K562 (cell line): Measurements from ENCODE around the gene HLA-DOA. TPM values are rescaled to one million over a fixed set of nuclear protein-coding genes. Genes with fewer than 3 reads are reported as not detected.

Source experiments
- ATAC-seq: fragments of 200-7000 bp; cut with Tn5 transposase; 3 replicates; pipeline ENCODE4 v1.9.1; 2020; ENCODE audit warnings: moderate library complexity
- BruUV-seq: library from RNA; stranded (reverse); fragments of 400-500 nt; replicated peaks from 2 replicates; lab custom pipeline; 2021; lab: Mats Ljungman, UMichigan
- CTCF ChIA-PET: fragments of 300-600 bp; formaldehyde crosslinking; extraction: SDS; loops from one replicate; lab custom pipeline; 2021; ENCODE audit warnings: low intra/inter-chr PET ratio; lab: Yijun Ruan, JAX
- POLR2A ChIA-PET: fragments of 300-600, 350-650 bp; sonication (Branson Sonifier 250); formaldehyde crosslinking; extraction: SDS; loops from one replicate; lab custom pipeline; 2021; ENCODE audit warnings: antibody characterized with exemption, inconsistent platforms; lab: Yijun Ruan, JAX
- DNase-seq, 4 experiments: peaks; one replicate each; pipeline versions ENCODE4 v3.0.0 to v3.0.0-alpha.2; 2011 to 2018; ENCODE audit warnings: low spot score in 3 of 4, mixed read lengths in 3 of 4; ENCODE audit errors: extremely low read depth in 1 of 4
- FAIRE-seq: peaks from 2 replicates; lab custom pipeline; 2011; peaks lifted over from hg19 to GRCh38; lab: Jason Lieb, UNC
- H2AFZ ChIP-seq: 2 replicates; pipeline ENCODE4 v1.6.0; 2011; ENCODE audit warnings: low read depth, low read length, control low read depth, inconsistent platforms
- H3K27ac ChIP-seq: fragments of 200-600 bp; 3 replicates; pipeline ENCODE4 v1.8.0; 2011; ENCODE audit warnings: low read depth, mild to moderate bottlenecking, control low read depth, inconsistent platforms, low read length, moderate library complexity, mixed read lengths; ENCODE audit errors: extremely low read depth
- H3K27me3 ChIP-seq, 2 experiments: fragments of 300-600 bp in 1 of 2; 2 replicates in 1 of 2; 3 replicates in 1 of 2; pipeline versions ENCODE4 v1.6.0 to v1.8.0; 2011; ENCODE audit warnings: inconsistent platforms in 2 of 2, low read length in 2 of 2, mild to moderate bottlenecking in 1 of 2, mixed read lengths in 1 of 2, moderate library complexity in 1 of 2; ENCODE audit not compliant: control insufficient read depth in 2 of 2, insufficient read depth in 2 of 2
- H3K36me3 ChIP-seq: fragments of 300-600 bp; 3 replicates; pipeline ENCODE4 v1.8.0; 2011; ENCODE audit warnings: mild to moderate bottlenecking, low read length, inconsistent platforms; ENCODE audit not compliant: control insufficient read depth, insufficient read depth
- H3K4me1 ChIP-seq, 2 experiments: fragments of 200-600 bp in 1 of 2; replicated peaks in 1 of 2; 2 replicates in 1 of 2; 3 replicates in 1 of 2; pipeline versions ENCODE4 v1.5.1 to v1.8.0; 2011; ENCODE audit warnings: inconsistent platforms in 2 of 2, low read length in 2 of 2, mild to moderate bottlenecking in 1 of 2, mixed read lengths in 1 of 2, moderate library complexity in 1 of 2; ENCODE audit not compliant: control insufficient read depth in 2 of 2, insufficient read depth in 2 of 2
- H3K4me2 ChIP-seq: 2 replicates; pipeline ENCODE4 v1.6.1; 2011; ENCODE audit warnings: low read length, control low read depth, inconsistent platforms, mixed read lengths; ENCODE audit not compliant: insufficient read depth
- H3K4me3 ChIP-seq: fragments of 200-600 bp; sonication (generic), shearing (Covaris generic); 2 replicates; pipeline ENCODE4 v1.5.1; 2016; ENCODE audit warnings: control low read depth, inconsistent platforms
- H3K79me2 ChIP-seq: fragments of 200-600 bp; 3 replicates; pipeline ENCODE4 v1.8.0; 2011; ENCODE audit warnings: low read length, inconsistent platforms; ENCODE audit not compliant: control insufficient read depth, insufficient read depth
- H3K9ac ChIP-seq, 2 experiments: 2 replicates each; pipeline versions ENCODE4 v1.6.0 to v1.6.1; 2011; ENCODE audit warnings: low read depth in 2 of 2, low read length in 2 of 2, control low read depth in 1 of 2, inconsistent platforms in 1 of 2, mild to moderate bottlenecking in 1 of 2, mixed read lengths in 1 of 2; ENCODE audit not compliant: insufficient read depth in 1 of 2
- H3K9me1 ChIP-seq: one replicate; pipeline ENCODE4 v1.6.0; 2011; ENCODE audit warnings: inconsistent platforms, mild to moderate bottlenecking, low read length, moderate library complexity; ENCODE audit not compliant: control insufficient read depth, insufficient read depth
- H3K9me3 ChIP-seq: replicated peaks from 2 replicates; pipeline ENCODE4 v1.5.1; 2011; ENCODE audit warnings: low read depth, low read length, inconsistent platforms; ENCODE audit not compliant: control insufficient read depth, insufficient read depth
- H4K20me1 ChIP-seq: replicated peaks from 2 replicates; pipeline ENCODE4 v1.6.1; 2011; ENCODE audit warnings: low read length, inconsistent platforms, mixed read lengths; ENCODE audit not compliant: control insufficient read depth, insufficient read depth
- CHD1 ChIP-seq: fragments of 200-600 bp; sonication (generic); IDR thresholded peaks from one replicate; pipeline ENCODE4 v1.6.1; 2012; ENCODE audit warnings: mild to moderate bottlenecking, moderate library complexity, low read length, inconsistent platforms
- HMG20B ChIP-seq: fragments of 250-450 bp; sonication (Bioruptor Pico); IDR thresholded peaks from 2 replicates; pipeline ENCODE4 v1.5.0; 2021; ENCODE audit warnings: mild to moderate bottlenecking
- HNRNPL ChIP-seq: fragments of 200-400 bp; formaldehyde crosslinking; IDR thresholded peaks from 2 replicates; pipeline ENCODE4 v1.6.1; 2017; ENCODE audit warnings: low read depth, mild to moderate bottlenecking, low read length
- RFX7 ChIP-seq: fragments of 250-450 bp; sonication (Bioruptor Pico); IDR thresholded peaks from 2 replicates; pipeline ENCODE4 v1.5.1; 2021; ENCODE audit warnings: mild to moderate bottlenecking
- SIN3A ChIP-seq, 2 experiments: fragments of 150-350 bp in 1 of 2; IDR thresholded peaks; 2 replicates each; pipeline ENCODE4 v1.6.1; 2011 to 2016; ENCODE audit warnings: borderline replicate concordance in 2 of 2, low read depth in 2 of 2, low read length in 2 of 2, mild to moderate bottlenecking in 2 of 2, moderate library complexity in 2 of 2; ENCODE audit not compliant: control insufficient read depth in 1 of 2
- TEAD2 ChIP-seq: fragments of 450-650 bp; IDR thresholded peaks from 2 replicates; pipeline ENCODE4 v1.6.1; 2016; ENCODE audit warnings: missing genetic modification characterization, control low read depth, missing compliant biosample characterization
- TRIM28 ChIP-seq: fragments of 450-650 bp; IDR thresholded peaks from 2 replicates; pipeline ENCODE4 v1.6.1; 2017
- U2AF2 ChIP-seq: fragments of 200-400 bp; formaldehyde crosslinking; optimal IDR thresholded peaks from 2 replicates; pipeline ENCODE3; 2017; ENCODE audit warnings: low read depth, mild to moderate bottlenecking, low read length
- ZKSCAN1 ChIP-seq: fragments of 150-350 bp; IDR thresholded peaks from 2 replicates; pipeline ENCODE4 v1.6.1; 2016; ENCODE audit warnings: low read depth, low read length
- ZNF12 ChIP-seq: sonication (generic); formaldehyde crosslinking; IDR thresholded peaks from 2 replicates; pipeline ENCODE4 v1.4.0; 2020; ENCODE audit warnings: mild to moderate bottlenecking, missing genetic modification reagents
- ZNF431 ChIP-seq: sonication (generic); formaldehyde crosslinking; IDR thresholded peaks from 2 replicates; pipeline ENCODE4 v1.8.0; 2022; ENCODE audit warnings: mild to moderate bottlenecking, missing genetic modification reagents
- ZNF707 ChIP-seq: fragments of 250-450 bp; sonication (Bioruptor Pico); conservative IDR thresholded peaks from 2 replicates; pipeline ENCODE4 v1.8.0; 2022; ENCODE audit warnings: inconsistent platforms, mild to moderate bottlenecking, moderate library complexity
- ZNF75A ChIP-seq: fragments of 450-650 bp; formaldehyde crosslinking; IDR thresholded peaks from 2 replicates; pipeline ENCODE4 v1.4.0; 2020; ENCODE audit warnings: mild to moderate bottlenecking
- WGBS: fragments of 100-300 bp; shearing (Covaris generic); methylation state at CpG from one replicate; pipeline ENCODE4 v1.1.6; 2016; ENCODE audit warnings: low coverage, mixed read lengths; ENCODE audit not compliant: insufficient coverage; ENCODE audit errors: missing lambda C conversion rate; 5-methylcytosine and 5-hydroxymethylcytosine counted together
- in situ Hi-C: fragments of 300-500 bp; cut with MboI; formaldehyde crosslinking; loops from 4 replicates; pipeline ENCODE4 v1.15.0; 2018; ENCODE audit warnings: inconsistent platforms, mixed read lengths
- intact Hi-C: fragments of 100-400 bp; cut with micrococcal nuclease; formaldehyde crosslinking; loops from 2 replicates; pipeline ENCODE4 v1.14.2; 2022
- polyA plus RNA-seq, 8 experiments: library from polyadenylated mRNA; depleted of rRNA in 4 of 8; stranded (reverse) in 5 of 8; unstranded in 3 of 8; fragments of >200 nt; fragmentation: Nextera tagmentation in 2 of 8; fragmentation: Illumina TruSeq in 1 of 8; extraction: Ambion mirVana in 2 of 8; extraction: Trizol in 1 of 8; gene quantifications; 2 replicates each; pipeline versions ENCODE4 v1.2.1 to v1.2.3, GENCODE V29; 2011 to 2014; ENCODE audit warnings: inconsistent platforms in 1 of 8, missing spikeins in 1 of 8
- total RNA-seq, 7 experiments: library from RNA; depleted of rRNA in 6 of 7; stranded (reverse); fragments of >200 nt in 6 of 7; fragmentation: Illumina TruSeq in 2 of 7; extraction: Trizol in 2 of 7; gene quantifications; 2 replicates each; pipeline versions ENCODE4 v1.2.1 to v1.2.3, GENCODE V29; 2011 to 2021; ENCODE audit warnings: low replicate concordance in 1 of 7
- TF ChIP-seq, protein P1 (sequence below): sonication (generic); formaldehyde crosslinking; IDR thresholded peaks from 2 replicates; pipeline ENCODE4 v1.4.0; 2020; ENCODE audit warnings: mild to moderate bottlenecking, missing genetic modification reagents
- TF ChIP-seq, protein P2 (sequence below): fragments of 250-450 bp; sonication (Bioruptor Pico); IDR thresholded peaks from 2 replicates; pipeline ENCODE4 v1.8.0; 2021; ENCODE audit warnings: mild to moderate bottlenecking, moderate library complexity
- TF ChIP-seq, protein P3 (sequence below), 2 experiments: fragments of 450-650 bp in 1 of 2; sonication (generic) in 1 of 2; formaldehyde crosslinking; conservative IDR thresholded peaks; 2 replicates each; pipeline versions ENCODE4 v1.4.0 to v1.8.1; 2020 to 2022; ENCODE audit warnings: mild to moderate bottlenecking in 1 of 2, missing genetic modification reagents in 1 of 2

The HLA-DOA gene
- total and polyA plus RNA-seq, 9 of the 15 experiments (the other 6 are each of a cell fraction or from before 2014, with no cell fraction given), result 0.07 TPM; not detected in 8

DNA sequence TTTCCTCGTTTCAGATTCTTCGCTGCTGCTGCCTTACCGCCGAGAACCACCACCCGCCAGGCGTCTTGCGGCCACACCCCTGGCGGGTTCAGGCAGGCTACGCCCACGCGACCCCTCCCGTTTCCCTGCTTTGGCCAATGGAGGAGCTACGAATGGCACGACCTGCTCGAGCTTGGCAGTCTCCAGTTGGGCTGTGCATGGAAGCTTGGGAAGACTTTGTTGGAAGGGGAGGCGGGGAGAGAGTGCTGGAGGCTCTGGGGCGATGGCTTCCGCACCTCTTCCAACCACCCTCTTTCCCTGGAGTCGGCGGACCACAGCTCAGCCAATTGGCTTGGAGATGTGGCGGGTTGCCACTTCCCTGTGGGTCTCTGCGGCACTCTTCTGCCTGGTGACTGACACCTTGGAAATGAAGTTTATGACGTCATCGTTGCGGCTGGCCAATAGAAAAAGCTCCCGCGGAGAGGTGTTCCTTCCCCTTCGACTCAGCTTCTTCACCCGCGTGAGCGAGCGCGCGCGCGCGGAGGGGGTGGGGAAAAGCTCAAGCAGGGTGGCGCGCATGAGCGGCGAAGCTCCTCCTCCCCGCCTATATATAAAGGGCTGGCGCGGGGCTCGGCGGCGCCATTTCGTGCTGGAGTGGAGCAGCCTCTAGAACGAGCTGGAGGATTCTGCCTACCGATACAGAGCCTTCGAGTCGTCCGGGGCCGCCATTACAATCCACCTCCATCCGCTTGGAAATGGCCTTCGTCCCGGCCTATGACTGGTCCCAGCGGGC lies 37.6 kb downstream of the HLA-DOA start:
- Histone ChIP-seq H3K9me1 (peaks cover 17% of the 10 kb centered on the region), H3K79me2 (peaks cover 92% of the 10 kb centered on the region), H3K4me1 (peaks cover 19 to 23% of the 10 kb centered on the region in 2 experiments; a peak in 4 of 5 replicates), H3K27ac (peak overlapping the region; percentile 99), H2AFZ (peak overlapping the region; percentile 57), H3K4me2 (peak overlapping the region; percentile 94), H3K9me3 (no peaks in the 10 kb centered on the region), H3K27me3 (no peaks in the 10 kb centered on the region), H3K4me3 (peak overlapping the region; percentile 70), H3K36me3 (peaks cover 52% of the 10 kb centered on the region), H3K9ac (peak overlapping the region; percentile 99 to 100), H4K20me1 (peaks cover 47% of the 10 kb centered on the region)
- ChIA-PET CTCF (interaction anchor here (1.2 kb wide), 1 partner anchor 10 kb away, joined by 4 read pairs; no protein-coding TSS in a partner anchor), POLR2A (interaction anchor here (0.6 to 13.4 kb wide), 98 partner anchors 9 to 1897 kb away, joined by 3 to 384 read pairs (median 4); partner anchors contain the start of genes B3GALT4, C6orf47, FKBPL and HLA-DMA)
- FAIRE-seq, result peak; percentile 98
- DNase-seq, result peak; percentile 84 to 100 (median 92)
- ATAC-seq, result peak; percentile 55
- intact Hi-C loops (loop anchor here (5.0 kb wide), 1 partner anchor 774 kb away; no protein-coding TSS in a partner anchor), in situ Hi-C loops (loop anchor here (25.0 kb wide), 1 partner anchor 1434 kb away; the partner anchor contains the start of genes ATP6V1G2, DDX39B, MCCD1 and NFKBIL1)
- under 1% methylated on average over 58 of the region's 58 CpGs for WGBS
- BruUV-seq, result no TSS peak
- peak; percentile 79; the same call in 1 of the 2 replicates for TF ChIP-seq RFX7 (CRISPR knock-in tag)
- TF ChIP-seq TRIM28, result 0 out of 2 replicates have a peak, but pooled peaks have one; percentile 14
- TF ChIP-seq TEAD2 (tag), result no peak
- TF ChIP-seq ZNF431, result peak; percentile 76
- peak; percentile 10; the same call in 1 of the 2 replicates for TF ChIP-seq ZNF75A (CRISPR knock-in tag)
- TF ChIP-seq, protein P1, sequence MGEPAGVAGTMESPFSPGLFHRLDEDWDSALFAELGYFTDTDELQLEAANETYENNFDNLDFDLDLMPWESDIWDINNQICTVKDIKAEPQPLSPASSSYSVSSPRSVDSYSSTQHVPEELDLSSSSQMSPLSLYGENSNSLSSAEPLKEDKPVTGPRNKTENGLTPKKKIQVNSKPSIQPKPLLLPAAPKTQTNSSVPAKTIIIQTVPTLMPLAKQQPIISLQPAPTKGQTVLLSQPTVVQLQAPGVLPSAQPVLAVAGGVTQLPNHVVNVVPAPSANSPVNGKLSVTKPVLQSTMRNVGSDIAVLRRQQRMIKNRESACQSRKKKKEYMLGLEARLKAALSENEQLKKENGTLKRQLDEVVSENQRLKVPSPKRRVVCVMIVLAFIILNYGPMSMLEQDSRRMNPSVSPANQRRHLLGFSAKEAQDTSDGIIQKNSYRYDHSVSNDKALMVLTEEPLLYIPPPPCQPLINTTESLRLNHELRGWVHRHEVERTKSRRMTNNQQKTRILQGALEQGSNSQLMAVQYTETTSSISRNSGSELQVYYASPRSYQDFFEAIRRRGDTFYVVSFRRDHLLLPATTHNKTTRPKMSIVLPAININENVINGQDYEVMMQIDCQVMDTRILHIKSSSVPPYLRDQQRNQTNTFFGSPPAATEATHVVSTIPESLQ (CRISPR knock-in tag), result peak; percentile 86; the same call in 1 of the 2 replicates
- 0 out of 2 replicates have a peak, but pooled peaks have one; percentile 67 for TF ChIP-seq HNRNPL
- TF ChIP-seq, protein P2, sequence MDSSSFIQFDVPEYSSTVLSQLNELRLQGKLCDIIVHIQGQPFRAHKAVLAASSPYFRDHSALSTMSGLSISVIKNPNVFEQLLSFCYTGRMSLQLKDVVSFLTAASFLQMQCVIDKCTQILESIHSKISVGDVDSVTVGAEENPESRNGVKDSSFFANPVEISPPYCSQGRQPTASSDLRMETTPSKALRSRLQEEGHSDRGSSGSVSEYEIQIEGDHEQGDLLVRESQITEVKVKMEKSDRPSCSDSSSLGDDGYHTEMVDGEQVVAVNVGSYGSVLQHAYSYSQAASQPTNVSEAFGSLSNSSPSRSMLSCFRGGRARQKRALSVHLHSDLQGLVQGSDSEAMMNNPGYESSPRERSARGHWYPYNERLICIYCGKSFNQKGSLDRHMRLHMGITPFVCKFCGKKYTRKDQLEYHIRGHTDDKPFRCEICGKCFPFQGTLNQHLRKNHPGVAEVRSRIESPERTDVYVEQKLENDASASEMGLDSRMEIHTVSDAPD (CRISPR knock-in tag), result 0 out of 2 replicates have a peak, but pooled peaks have one; percentile 18
- no peak for TF ChIP-seq CHD1
- TF ChIP-seq ZNF707 (CRISPR knock-in tag), result peak; percentile 72; the same call in 1 of the 2 replicates
- no peak for TF ChIP-seq U2AF2
- peak; percentile 63; the same call in 1 of the 2 replicates for TF ChIP-seq ZKSCAN1
- TF ChIP-seq, protein P3, sequence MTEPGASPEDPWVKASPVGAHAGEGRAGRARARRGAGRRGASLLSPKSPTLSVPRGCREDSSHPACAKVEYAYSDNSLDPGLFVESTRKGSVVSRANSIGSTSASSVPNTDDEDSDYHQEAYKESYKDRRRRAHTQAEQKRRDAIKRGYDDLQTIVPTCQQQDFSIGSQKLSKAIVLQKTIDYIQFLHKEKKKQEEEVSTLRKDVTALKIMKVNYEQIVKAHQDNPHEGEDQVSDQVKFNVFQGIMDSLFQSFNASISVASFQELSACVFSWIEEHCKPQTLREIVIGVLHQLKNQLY (CRISPR knock-in tag; conservative IDR thresholded peaks at IDR 0.05), result peak in 1 of 2 experiments; percentile 80; a peak in 2 of 4 replicates
- TF ChIP-seq SIN3A (IDR thresholded peaks at IDR 0.05; ENCODE audit: borderline replicate concordance in 2 of 2, control insufficient read depth in 1 of 2, low read depth in 2 of 2, low read length in 2 of 2), result peak in 1 of 2 experiments; percentile 77; a peak in 2 of 4 replicates
- TF ChIP-seq HMG20B, result no peak; the same call in 1 of the 2 replicates
- TF ChIP-seq ZNF12 (CRISPR knock-in tag), result peak; percentile 12; the same call in 1 of the 2 replicates
